GM13976 (cell line): Measurements from ENCODE around the gene CNGA2.

Experiments
- DNase-seq: peaks from one replicate; pipeline ENCODE4 v3.0.0; 2012; ENCODE audit warnings: low spot score
- in situ Hi-C: fragments of 300-500 bp; cut with MboI; formaldehyde crosslinking; loops from one replicate; pipeline ENCODE4 v1.12.0; 2022; ENCODE audit warnings: low sequenced_read_pairs, mixed read lengths, inconsistent platforms; ENCODE audit not compliant: unreplicated experiment
- TF ChIP-seq, protein P1 (sequence below): IDR thresholded peaks from 2 replicates; pipeline ENCODE4 v1.5.1; 2012; ENCODE audit warnings: borderline replicate concordance, mild to moderate bottlenecking; ENCODE audit not compliant: insufficient read depth; ENCODE audit errors: extremely low read depth, missing control alignments, control extremely low read depth

The CNGA2 gene

GRCh38 chrX:151753313-151754046 lies 18.9 kb downstream of the CNGA2 start:
- in situ Hi-C loops, result loop anchor here (25.0 kb wide), 2 partner anchors 884 to 1059 kb away; partner anchors contain the start of gene GABRQ
- TF ChIP-seq, protein P1, sequence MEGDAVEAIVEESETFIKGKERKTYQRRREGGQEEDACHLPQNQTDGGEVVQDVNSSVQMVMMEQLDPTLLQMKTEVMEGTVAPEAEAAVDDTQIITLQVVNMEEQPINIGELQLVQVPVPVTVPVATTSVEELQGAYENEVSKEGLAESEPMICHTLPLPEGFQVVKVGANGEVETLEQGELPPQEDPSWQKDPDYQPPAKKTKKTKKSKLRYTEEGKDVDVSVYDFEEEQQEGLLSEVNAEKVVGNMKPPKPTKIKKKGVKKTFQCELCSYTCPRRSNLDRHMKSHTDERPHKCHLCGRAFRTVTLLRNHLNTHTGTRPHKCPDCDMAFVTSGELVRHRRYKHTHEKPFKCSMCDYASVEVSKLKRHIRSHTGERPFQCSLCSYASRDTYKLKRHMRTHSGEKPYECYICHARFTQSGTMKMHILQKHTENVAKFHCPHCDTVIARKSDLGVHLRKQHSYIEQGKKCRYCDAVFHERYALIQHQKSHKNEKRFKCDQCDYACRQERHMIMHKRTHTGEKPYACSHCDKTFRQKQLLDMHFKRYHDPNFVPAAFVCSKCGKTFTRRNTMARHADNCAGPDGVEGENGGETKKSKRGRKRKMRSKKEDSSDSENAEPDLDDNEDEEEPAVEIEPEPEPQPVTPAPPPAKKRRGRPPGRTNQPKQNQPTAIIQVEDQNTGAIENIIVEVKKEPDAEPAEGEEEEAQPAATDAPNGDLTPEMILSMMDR, result peak; percentile 69
- peak; percentile 64 for DNase-seq

- DNase-seq, result no peak
- TF ChIP-seq, protein P1, result no peak
- in situ Hi-C loops, result loop anchor here (25.0 kb wide), 2 partner anchors 883 to 1058 kb away; partner anchors contain the start of gene GABRQ
Measured at GRCh38 chrX:151754047-151754429, 19.5 kb downstream of the CNGA2 start.

DNA sequence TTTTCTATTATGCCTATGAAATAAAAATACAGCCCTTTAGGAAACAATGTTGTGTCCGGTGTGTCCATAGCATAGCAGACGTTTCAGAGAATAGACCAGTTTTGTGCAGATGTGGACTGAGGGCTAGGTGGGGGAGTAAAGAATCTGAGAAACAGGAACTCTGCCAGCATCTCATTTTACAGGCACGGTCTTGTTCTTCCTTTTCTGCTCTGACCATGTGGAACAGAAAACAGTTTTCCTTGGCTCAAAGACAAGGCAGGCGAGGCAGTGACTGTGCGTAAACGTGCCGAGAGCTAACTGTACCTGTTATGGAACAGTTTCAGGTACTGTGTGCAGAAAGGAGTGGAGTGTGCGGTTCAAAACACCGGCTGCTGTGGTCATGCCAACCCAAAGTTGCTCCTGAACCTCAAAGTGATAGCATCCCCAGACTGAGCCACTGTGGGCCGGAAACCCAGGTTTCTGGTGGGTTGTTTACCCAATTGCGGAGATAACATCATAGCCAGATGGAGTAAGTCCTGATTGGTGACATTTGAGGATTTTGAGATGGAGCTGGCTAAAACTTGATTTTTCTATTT lies 20.2 kb downstream of the CNGA2 start:
- in situ Hi-C loops, result loop anchor here (25.0 kb wide), 2 partner anchors 883 to 1058 kb away; partner anchors contain the start of gene GABRQ
- no peak for DNase-seq
- TF ChIP-seq, protein P1, result no peak

GRCh38 chrX:151759041-151759708 lies 24.6 kb downstream of the CNGA2 start:
- TF ChIP-seq, protein P1, result no peak
- in situ Hi-C loops, result loop anchor here (25.0 kb wide), 2 partner anchors 878 to 1053 kb away; partner anchors contain the start of gene GABRQ
- no peak for DNase-seq

- no peak for DNase-seq
- TF ChIP-seq, protein P1, result no peak
- in situ Hi-C loops, result loop anchor here (25.0 kb wide), 2 partner anchors 874 to 1049 kb away; partner anchors contain the start of gene GABRQ
Measured at GRCh38 chrX:151762802-151763201, 28.3 kb downstream of the CNGA2 start.

GRCh38 chrX:151763711-151764110 lies 29.2 kb downstream of the CNGA2 start:
- in situ Hi-C loops, result loop anchor here (25.0 kb wide), 2 partner anchors 874 to 1049 kb away; partner anchors contain the start of gene GABRQ
- TF ChIP-seq, protein P1, result no peak

More at GRCh38 chrX:151763711-151764110, 29.2 kb downstream of the CNGA2 start:
- no peak for DNase-seq
